HG03135 (cell line): ENCODE data around the gene RCOR1.

Experiments
- ATAC-seq: cut with Tn5 transposase; IDR thresholded peaks from one replicate; pipeline ENCODE4 v1.9.1; 2021; ENCODE audit warnings: mild to moderate bottlenecking, moderate library complexity; ENCODE audit not compliant: unreplicated experiment

Gene RCOR1

DNA sequence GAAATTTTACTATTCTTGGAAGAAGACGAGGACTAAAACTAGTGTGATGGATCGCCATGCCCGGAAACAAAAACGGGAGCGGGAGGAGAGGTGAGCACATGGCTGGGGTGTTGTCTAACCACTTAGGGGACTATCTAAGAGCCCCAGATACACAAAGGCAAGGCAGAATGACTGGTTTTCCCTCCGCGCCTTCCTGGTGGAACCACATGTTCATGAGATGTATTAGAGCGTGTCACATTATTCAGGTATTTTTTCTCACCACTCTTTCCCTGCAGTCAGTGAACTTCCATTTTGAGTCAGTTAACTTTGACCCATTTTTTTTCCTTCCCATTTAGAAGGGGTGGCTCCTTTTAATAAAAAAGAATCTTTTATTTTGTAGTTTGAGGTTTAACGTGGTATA lies 116.0 kb downstream of the RCOR1 start:
- no peak for ATAC-seq

DNA sequence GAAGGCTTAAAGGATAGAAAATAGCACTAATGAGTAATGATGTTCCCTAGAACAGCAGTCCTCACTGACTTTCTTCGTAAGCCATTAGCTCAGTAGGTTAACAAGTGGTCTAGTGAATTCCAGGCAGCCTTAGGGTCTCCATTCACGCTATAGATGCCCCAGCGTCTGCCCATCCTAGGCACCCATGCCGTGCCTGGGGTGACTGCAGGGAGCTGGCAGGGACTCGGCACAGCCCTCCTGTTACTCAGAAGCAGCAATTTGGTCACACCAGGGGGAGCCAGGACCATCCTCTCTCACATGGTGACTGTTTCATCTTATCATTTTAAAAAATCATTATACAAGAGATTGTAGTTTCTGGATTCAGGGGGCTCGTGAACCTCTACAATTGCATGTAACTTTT lies 118.8 kb downstream of the RCOR1 start:
- no peak for ATAC-seq

DNA sequence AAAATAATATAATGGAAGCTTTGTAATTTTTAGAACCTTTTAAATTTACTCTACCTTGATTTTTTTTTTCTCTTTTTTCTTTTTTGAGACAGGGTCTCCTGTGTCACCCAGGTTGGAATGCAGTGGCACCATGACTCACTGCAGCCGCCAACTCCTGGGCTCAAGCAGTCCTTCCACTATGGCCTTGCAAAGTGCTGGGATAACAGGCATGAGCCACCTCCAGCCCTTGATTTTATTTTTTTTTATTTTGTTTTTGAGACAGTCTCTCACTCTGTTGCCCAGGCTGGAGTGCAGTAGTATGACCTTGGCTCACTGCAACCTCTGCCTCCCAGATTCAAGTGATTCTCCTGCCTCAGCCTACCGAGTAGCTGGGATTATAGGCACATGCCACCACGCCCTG lies 119.5 kb downstream of the RCOR1 start:
- no peak for ATAC-seq

DNA sequence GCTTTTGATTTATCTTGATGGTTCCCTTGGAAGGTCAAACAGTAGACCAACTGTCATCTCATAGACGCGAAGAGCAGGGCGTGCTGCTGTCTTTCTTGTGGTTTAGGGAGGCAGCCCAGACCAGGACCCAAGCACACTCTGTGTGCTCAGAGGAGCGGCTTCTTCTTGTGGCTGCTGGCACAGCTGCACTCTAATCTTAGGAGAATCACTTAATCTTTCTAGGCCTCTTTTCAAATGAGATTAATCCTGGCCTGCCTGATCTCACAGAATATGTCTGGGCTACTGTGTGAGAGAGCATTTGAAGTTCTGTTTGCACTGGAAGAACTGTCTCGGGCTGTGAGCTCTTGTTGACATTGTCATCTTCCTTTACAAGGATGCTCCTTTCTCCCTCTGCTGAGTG lies 124.8 kb downstream of the RCOR1 start:
- ATAC-seq: no peak

DNA sequence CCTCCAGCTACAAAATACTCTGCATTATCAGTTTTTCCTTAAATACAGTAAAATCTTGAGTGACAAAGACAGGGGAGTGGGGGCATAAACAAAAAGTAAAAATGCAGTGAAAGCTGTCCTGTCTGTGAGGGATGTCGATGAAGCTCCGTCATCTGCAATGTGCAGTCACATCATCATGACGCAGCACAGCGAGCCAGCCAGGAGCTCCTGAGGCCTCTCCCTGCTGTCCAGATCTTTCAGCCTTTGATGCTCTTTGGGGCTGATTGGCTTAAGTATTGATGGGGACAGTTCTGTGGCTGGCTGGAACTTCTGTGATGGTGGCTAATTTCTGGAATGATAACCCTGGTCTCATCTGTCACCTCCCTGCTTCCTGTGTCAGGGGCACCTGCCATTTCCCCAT lies 130.2 kb downstream of the RCOR1 start:
- no peak for ATAC-seq

DNA sequence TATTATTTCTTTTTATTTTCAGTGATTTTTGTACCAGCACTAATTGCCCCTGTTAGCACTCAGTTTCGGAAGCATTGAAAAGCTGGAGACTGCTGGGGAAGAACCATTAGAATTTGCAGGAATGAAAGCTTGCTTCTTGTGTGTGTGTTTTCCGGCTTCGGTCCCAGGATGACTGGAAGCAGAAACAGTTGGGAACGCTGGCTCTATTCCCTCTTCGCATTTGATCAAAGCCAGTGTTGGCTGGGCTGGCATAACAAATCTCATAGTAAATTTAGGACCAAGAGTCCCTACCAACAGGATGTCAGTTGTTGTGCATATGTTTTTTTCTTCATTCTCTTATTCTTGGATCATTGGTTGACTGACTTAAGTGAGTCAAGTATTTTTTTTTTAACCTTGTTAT lies 131.2 kb downstream of the RCOR1 start:
- no peak for ATAC-seq

DNA sequence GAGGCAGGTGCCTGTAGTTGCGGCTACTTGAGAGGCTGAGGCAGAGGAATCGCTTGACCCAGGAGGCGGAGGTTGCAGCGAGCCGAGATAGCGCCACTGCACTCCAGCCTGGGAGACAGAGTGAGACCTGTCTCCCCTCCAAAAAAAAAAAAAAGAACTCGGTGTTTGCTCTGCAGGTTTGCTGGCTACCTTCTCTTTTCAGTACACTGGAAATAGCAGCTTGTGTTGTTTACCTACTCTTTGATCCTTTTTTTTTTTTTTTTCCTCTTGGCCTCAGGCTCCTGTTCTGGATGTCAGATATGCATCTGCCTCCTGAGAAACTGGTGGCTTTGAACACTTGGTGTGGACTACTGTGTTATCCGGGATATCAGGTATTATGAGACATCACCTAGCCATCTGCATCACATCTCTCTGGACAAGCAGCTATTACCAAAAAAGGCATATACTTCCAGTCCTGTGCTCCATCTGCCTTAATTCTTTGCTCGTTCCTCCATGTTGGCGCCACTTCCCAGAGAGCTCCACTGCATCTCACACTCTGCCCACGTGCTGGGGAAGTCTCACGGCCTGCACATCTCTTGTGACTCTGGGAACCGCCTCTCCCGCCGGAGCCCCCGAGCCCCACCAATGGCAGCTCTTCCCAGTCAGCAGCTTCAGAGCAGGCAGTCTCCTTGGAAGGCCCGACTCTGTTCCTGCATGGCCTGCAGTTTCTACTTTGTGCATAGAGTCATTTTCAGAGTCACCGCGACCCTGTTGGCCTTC lies 133.9 kb downstream of the RCOR1 start:
- ATAC-seq: no peak

DNA sequence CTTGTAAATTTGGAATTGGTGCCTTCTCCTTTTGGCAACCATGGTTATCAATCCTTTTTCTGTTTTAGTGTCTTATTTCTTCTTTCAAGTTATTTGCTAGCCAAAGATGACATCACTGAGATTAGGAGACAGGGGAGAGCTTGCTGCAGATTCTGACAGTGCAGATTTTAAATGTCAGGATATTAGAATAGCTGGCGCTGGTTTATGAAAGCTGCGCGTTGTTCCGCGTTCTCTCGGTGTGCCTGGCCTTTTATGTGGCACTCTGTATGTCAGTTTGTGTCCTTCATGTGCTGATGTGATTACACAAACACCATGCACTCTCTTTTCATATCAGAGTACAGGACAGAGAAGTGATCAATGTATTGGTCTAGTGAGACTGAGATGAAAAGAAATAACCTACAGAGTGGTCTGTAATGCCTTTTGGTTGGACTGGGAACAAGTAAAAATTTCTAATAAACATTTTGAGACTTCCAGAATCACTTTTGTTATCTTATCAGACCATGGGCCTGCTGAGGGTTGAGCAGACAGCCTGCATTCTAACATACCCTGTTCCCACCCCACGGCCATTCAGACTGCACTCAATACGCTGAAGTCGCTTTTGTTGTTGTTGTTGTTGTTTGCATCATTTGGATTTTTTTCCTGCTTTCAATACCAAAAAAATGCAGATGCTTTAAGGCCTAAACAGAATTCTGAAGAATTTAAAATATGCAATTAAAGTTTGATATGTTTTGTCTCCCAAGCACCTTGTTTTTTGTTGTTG lies 135.1 kb downstream of the RCOR1 start:
- no peak for ATAC-seq

DNA sequence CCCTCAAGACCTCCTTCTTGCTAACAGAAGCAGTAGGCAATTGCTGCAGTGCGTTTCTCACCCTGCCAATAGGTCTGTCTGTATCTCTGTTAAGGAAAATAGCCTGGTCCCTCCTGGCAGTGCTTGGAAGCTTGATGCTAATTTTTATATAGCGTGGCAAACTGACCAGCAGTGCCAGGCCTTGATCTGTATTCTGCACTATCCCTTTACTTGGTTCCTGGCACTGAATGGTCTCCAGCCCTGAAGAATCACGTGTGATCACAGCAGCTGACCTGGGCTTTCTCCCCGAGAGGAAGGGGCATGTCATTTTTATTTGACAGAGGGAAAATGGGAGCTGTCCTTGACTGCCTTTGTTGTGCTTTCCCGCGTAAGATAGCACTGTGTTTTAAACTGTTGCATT lies 136.1 kb downstream of the RCOR1 start:
- no peak for ATAC-seq

DNA sequence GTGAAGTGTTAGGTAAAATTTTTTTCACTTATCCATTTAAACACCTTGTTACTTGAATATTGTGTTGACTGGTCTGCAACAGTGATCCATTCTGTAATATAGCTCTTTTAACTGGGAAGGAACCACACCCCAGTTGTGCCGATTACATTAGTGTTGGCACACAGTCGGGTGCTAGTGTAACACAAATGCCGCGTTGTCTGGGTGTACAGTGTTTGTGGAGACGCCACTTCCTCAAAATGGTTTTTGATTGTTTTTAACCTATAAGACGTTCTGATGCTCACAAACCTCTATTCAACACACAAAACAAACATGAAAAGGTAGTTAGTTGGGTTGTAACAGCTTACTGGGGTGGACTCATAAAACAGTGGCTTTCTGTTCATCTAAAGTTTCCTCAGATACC lies 136.8 kb downstream of the RCOR1 start:
- no peak for ATAC-seq

DNA sequence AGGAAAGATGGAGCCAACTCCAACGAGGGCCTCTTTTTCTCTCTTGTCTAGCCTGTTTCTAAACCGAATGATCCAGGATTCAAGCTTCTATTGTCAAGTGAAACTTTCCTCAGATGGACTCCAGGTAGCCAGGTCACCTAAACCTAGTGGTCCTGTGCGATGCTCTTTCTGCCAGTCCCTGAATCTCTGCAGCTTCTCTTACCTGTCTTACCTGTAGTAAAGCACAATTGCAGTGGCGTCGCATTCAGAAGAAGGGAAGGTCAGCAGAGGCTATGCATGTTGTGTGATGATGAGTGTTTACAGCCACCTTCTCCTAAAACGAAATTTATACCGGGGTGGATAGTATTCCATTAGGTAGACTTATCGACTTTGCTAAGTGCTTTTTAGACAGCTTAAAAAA lies 137.4 kb downstream of the RCOR1 start:
- no peak for ATAC-seq

DNA sequence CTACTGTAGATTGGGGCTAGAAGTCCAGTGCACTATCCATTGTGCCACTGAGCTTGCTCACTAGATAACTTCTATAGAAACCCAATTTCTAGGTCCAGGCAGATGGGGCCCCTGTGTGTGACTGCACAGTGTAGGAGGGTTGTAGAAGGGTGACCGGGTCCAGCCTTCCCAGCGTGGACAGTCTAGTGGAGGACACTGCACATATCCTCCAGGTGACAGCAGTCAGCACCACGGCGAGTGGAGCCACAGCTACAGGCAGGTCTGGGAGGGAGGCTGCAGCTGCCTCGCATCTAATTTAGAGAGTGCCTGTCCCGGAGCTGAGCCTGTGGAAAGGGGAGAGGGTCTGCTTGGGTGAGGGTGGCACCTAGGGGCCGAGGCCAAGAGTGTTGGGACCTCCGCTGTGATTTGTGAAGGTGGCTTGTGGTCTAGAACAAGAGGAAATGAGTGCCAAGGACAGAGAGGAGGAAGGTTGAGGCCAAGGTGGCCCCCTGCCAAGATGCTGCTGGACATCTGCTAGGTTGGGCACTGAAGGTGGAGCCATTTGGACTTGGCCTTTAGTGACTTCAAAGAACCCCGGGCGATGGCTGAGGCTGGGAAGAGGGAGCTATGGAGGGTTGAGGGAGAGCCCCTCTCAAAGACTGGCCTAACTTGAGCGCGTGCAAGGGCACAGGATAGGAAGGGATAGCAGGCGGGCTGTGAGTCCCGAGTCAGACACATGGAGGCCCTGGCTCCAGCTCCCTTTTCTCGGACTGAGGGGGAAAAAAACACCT lies 138.8 kb downstream of the RCOR1 start:
- no peak for ATAC-seq

DNA sequence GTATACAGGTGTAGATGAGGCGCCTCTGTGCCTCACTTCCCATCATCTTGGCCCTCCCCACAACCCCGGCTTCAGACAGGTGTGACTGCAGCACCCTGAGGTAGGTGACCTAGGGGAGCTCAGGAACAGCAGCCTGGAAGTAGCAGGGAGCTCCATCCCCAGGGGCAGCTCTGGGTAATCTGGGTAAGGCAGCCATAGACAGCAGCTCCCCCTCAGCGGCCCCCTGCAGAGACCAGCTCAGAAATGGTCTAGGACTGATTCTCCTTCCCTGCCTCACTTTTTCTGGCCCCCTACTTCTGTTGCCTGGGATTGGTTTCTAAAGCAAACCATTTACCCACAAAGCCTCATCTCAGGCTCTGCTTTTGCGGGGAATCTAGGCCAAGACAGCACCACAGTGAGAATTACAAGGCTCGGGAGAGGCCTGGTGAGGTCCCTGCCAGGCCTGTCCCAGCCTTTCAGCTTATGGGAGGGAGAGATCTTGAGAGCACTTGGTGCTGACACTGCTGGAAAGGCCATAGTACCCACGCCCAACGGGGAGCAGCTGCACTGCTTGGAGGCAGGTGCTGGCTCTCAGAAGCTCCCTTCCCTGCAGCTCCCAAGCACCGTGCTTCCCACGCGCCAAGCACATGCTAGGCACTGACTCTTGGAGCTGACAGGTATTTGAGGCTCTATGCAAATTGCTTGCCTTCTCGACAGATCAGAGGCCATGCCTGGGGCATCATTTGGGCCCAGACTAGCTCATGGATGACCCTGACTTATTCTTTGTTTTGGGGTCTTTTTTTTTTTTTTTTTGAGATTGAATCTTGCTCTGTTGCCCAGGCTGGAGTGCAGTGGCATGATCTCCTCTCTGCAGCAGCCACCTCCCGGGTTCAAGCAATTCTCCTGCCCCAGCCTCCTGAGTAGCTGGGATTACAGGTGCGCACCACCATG lies 139.7 kb downstream of the RCOR1 start:
- ATAC-seq: no peak

DNA sequence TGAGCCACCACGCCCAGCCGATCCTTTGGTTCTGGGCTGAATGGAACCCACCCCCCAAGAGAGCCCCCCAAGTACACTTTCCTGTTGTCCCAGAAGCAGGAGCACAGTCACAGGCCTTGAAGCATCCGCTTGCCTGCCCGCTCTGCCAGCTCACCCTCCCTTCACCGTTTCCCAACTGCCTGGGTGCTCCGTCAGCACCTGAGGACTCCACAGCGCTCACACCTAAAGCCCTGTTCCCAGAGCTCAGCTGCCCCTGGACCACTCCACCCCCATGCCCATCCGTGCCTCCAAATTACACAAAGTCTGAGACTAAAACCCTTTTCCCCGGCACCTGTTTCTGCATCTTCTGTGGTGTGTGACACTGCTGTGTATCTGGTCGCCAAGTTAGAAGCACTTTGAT lies 140.5 kb downstream of the RCOR1 start:
- ATAC-seq: no peak

DNA sequence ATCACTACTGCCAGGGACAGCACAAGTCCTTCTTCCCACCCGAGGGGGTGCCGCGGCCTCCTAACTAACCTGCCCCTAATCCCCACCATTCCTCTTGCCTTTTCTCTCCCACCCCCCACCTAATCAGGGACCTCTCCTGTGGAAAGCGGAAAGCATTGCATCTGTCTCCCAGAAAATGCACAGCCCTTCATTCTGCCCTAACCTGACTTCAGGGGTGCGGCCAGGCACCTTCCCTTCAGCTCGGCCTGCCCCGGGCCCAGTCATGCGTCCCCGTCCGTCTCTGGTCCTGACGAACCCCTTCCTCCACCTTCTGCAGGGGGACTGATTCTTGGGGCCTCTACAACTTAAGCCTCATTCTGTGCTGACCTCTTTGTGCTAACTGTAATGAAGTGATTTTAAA lies 140.9 kb downstream of the RCOR1 start:
- no peak for ATAC-seq

DNA sequence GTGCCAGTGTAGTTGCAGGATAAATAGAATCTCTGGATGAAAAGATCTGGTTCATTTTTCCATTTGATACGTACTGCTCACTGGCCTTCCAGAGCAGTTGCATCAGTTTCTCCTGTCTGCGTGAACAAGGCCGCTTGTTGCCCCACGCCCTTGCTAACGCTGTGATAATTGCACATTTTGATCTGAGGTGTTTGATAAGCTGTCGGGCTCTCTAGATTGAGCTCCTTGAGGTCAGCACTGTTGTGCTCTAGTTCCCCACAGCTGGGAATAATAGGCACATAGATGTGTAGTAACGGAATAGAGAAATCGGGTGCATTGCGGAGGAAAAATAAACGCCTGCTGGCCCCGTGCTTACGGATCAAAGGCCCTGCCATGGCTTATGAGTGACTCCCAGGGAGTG lies 142.0 kb downstream of the RCOR1 start:
- no peak for ATAC-seq

DNA sequence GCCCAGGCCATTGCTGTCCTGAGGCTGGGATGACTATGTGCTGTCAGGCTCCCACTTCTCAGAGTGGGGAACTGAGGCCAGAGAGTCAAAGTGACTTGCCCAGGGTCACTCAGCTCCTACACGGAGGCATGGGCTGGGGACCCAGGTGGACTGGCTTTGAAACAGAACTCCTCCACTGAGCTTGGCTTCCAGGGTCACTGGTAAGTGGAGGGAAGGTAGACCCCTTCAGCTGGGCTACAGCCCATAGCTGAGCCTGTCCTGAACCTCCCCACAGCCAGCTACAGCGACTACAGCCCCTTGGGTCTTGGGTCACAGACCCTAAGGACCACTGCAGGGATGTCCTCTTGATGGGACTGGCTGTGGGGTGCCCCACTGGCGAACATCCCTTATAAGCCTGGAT lies 144.5 kb downstream of the RCOR1 start:
- no peak for ATAC-seq

DNA sequence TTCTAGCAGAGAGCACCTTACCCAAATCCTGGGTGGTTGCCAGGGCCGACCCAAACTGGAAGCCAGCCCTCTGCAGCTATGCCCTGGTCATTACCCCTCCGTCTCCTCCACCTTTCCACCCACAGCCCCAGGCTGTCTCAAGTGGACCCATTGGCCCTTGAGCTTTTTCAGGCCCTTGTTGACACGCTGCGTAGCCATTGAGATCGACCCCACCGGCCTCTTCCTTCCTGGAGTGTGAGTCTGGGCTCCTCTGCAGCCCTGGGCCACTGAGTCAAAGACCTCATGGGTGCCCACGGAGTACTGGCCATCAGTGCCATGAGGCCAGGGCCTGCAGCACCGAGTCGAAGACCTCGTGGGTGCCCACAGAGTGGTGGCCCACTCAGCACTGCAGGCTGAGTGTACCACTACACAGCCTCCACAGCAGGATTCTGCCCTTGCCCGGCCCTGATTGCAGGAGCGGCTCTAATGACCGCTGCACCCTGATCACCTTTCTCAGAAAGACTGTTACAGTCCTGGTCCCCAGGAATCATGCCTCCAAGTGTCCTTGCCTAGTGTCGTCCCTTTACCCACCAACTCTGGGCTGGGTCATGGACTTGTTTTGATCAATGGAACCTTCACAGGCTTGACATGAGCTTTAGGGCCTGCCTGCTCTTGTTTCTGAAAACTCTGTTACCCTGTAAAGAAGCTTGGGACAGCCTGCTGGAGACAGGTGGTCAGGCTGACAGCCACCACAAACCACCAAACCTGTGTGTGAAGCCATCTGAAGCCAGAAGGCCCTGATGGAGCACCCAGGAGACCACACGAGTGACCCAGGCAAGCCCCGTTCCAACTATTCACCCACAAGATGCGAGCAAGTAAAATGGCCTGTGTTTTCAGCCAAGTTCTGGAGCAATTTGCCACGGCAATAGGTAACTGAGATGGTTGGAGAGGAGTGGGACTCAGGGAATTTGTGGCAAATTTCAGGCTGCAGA lies 145.2 kb downstream of the RCOR1 start:
- no peak for ATAC-seq

DNA sequence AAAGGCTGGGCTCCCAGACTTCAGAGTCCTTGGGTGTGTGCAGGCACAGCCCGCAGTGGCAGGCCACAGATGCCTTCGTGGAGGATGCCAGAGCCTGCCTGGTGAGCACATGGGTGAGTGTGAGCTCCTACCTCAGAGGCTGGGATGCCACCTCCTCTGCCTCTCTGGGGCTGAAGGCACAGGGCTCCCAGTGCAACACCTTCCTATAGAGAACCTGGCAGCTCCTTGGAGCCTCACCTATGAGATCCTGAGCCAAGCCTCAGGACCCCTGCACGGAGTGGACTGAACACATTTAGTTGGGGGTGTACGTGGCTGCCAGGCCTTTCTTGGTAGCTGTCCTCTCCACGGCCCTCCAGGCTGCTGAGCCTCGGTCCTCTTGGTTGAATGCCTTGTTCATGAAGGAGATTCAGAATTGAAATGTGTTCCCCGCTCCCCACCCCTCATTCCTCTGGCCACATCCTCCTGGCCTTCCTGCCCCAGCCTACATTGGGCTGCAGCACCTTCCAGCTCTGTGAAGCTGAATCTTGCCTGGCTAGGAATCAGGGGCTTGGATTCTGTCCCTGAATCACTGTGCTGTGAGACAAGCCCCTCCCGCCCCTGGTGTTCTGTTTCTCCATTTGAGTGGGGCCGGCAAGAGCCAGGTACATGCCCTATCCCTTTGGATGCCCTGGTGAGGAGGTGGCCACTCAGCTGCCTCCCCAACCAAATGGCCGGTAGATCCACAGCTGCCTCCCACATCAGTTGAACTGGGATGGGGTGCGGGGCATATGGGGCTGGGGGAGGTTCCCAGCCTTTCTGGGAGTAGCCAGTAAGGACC lies 146.1 kb downstream of the RCOR1 start:
- no peak for ATAC-seq
